Astrocyte of the spinal cord (primary cell): ENCODE data around the gene STOML3.
"Not testable (repeated sequence)": the region's sequence is repeated elsewhere in the genome, so short reads cannot be mapped to it uniquely, and the experiment has no call there.

Experiments
- DNase-seq: peaks from one replicate; pipeline ENCODE4 v3.0.0; 2011; ENCODE audit warnings: low read depth, low spot score
- H3K4me3 ChIP-seq: 2 replicates; pipeline ENCODE4 v1.5.1; 2011; ENCODE audit warnings: low read depth, mild to moderate bottlenecking, low read length, moderate library complexity
- in situ Hi-C: cut with HindIII; loops from 2 replicates; pipeline ENCODE4 v1.10.0; 2017; ENCODE audit warnings: low sequenced_read_pairs
- TF ChIP-seq, protein P1 (sequence below): IDR thresholded peaks from 2 replicates; pipeline ENCODE4 v1.5.1; 2012; ENCODE audit warnings: low read depth, mild to moderate bottlenecking, low read length, inconsistent platforms

Gene STOML3

DNA sequence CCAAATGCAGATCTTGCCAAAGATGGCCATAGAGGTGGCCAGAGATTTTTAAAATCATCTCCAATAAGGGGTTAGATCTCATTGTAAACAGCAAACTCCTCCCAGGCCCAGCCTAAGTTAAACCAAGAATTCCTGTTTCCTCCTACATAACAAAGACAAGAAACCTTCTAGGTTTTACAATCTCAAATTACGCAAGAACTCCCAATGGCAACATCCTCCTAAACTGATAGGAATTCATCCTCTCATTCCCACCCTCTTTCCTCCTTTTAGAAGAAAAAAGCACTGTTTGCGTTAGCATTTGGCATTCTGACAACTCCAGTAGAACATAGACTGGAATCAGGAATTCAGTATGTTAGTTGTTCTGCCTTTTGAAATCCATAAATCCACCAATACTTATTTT lies 32.7 kb upstream of the STOML3 start:
- TF ChIP-seq, protein P1, sequence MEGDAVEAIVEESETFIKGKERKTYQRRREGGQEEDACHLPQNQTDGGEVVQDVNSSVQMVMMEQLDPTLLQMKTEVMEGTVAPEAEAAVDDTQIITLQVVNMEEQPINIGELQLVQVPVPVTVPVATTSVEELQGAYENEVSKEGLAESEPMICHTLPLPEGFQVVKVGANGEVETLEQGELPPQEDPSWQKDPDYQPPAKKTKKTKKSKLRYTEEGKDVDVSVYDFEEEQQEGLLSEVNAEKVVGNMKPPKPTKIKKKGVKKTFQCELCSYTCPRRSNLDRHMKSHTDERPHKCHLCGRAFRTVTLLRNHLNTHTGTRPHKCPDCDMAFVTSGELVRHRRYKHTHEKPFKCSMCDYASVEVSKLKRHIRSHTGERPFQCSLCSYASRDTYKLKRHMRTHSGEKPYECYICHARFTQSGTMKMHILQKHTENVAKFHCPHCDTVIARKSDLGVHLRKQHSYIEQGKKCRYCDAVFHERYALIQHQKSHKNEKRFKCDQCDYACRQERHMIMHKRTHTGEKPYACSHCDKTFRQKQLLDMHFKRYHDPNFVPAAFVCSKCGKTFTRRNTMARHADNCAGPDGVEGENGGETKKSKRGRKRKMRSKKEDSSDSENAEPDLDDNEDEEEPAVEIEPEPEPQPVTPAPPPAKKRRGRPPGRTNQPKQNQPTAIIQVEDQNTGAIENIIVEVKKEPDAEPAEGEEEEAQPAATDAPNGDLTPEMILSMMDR = no peak
- no peak overlapping the region for H3K4me3 ChIP-seq
- in situ Hi-C loops = no loop called here
- no peak for DNase-seq

- H3K4me3 ChIP-seq = no peak overlapping the region
- in situ Hi-C loops = no loop called here
- TF ChIP-seq, protein P1 = no peak
- DNase-seq = no peak
These were observed 30.3 kb upstream of the STOML3 start for GRCh38 chr13:39020853-39021462.

- DNase-seq = peak; percentile 36
- TF ChIP-seq, protein P1 = peak; percentile 62
- in situ Hi-C loops = no loop called here
- H3K4me3 ChIP-seq = no peak overlapping the region
These were observed 26.2 kb upstream of the STOML3 start for GRCh38 chr13:39016787-39017186.

DNA sequence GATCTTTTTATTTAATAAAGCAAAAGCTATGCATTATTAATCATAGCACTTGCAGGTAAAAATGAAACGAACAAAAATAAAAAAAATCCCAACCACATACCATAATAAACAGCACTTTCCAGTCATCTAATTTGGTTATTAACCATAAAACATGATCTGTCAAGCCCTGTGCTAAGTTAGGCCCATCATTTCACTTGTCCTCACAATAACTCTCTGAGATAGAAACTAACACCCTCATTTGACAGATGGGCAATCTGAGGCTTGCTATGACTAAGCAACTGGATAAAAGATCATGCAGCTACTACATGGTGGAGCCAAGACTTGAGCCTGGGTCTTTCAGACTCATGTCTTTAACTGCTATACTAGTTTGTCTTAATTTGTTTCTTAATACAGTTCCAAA lies 25.5 kb upstream of the STOML3 start:
- TF ChIP-seq, protein P1 = no peak
- H3K4me3 ChIP-seq = no peak overlapping the region
- no peak for DNase-seq
- in situ Hi-C loops = no loop called here

DNA sequence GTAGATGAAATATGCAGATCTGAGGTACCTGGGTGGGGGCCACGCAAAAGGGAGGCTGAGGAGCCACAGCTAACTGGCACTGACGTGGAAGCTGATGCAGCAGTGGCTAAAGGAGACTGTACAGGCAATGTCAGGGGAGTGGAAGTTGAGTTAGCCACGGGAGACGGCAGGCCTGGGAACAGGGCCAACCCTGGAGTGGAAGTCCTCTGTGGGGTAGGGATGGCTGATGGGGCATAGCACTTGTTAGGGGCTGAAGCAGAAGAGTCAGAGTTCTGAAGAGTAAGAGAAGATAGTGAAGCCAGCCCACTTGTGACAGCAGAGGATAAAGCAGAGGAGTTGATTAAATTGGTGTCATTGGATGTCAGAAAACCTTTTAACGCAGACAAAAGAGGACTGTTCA lies 22.8 kb upstream of the STOML3 start:
- in situ Hi-C loops = no loop called here
- no peak overlapping the region for H3K4me3 ChIP-seq
- DNase-seq = no peak
- TF ChIP-seq, protein P1 = no peak

DNA sequence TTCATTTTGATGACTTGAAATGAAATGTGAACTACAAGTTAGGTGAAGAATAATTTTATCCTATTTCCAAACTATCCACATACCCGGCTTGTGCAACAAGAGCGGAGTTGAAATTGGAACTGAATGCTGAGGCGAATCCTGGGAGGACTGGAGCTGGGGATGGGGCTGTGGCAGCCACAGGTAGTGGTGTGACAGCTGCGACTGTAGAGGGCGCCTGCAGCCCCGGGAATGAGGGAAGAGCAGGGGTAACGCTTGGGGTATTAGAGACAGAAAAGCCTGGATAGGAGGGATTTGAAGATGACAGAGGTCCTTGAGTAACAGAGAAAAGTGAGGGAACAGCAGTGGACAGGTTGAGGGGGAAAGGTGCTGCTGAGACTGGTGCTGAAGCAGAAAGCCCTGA lies 22.0 kb upstream of the STOML3 start:
- DNase-seq = no peak
- TF ChIP-seq, protein P1 = peak; percentile 20
- H3K4me3 ChIP-seq = no peak overlapping the region
- in situ Hi-C loops = no loop called here

DNA sequence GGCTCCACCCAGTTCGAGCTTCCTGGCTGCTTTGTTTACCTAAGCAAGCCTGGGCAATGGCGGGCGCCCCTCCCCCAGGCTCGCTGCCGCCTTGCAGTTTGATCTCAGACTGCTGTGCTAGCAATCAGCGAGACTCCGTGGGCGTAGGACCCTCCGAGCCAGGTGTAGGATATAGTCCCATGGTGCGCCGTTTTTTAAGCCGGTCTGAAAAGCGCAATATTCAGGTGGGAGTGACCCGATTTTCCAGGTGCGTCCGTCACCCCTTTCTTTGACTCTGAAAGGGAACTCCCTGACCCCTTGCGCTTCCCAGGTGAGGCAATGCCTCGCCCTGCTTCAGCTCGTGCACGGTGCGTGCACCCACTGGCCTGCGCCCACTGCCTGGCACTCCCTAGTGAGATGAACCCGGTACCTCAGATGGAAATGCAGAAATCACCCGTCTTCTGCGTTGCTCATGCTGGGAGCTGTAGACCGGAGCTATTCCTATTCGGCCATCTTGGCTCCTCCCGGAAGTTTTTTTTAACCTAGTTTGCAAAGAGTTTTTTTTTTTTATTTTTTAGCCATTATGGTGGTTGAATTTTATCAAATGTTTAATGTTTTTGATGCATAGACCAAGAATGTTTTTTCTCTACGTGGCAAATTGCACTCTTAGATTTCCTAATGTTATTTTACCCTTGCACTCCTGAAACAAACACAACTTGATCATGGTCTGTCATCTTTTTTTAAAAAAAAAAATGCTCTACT lies 15.9 kb upstream of the STOML3 start:
- in situ Hi-C loops = not testable (repeated sequence)

More for the DNA sequence above, 15.9 kb upstream of the STOML3 start:
- DNase-seq, H3K4me3 ChIP-seq: not testable (repeated sequence)
